NCI-H2081 treated with DMSO at 0.1 percent for 48 hours (cell line): ENCODE results near the gene NANOS2.

Source experiments
- DNase-seq: peaks from one replicate; lab custom pipeline; 2025; lab: John Stamatoyannopoulos, UW

Gene NANOS2

DNA sequence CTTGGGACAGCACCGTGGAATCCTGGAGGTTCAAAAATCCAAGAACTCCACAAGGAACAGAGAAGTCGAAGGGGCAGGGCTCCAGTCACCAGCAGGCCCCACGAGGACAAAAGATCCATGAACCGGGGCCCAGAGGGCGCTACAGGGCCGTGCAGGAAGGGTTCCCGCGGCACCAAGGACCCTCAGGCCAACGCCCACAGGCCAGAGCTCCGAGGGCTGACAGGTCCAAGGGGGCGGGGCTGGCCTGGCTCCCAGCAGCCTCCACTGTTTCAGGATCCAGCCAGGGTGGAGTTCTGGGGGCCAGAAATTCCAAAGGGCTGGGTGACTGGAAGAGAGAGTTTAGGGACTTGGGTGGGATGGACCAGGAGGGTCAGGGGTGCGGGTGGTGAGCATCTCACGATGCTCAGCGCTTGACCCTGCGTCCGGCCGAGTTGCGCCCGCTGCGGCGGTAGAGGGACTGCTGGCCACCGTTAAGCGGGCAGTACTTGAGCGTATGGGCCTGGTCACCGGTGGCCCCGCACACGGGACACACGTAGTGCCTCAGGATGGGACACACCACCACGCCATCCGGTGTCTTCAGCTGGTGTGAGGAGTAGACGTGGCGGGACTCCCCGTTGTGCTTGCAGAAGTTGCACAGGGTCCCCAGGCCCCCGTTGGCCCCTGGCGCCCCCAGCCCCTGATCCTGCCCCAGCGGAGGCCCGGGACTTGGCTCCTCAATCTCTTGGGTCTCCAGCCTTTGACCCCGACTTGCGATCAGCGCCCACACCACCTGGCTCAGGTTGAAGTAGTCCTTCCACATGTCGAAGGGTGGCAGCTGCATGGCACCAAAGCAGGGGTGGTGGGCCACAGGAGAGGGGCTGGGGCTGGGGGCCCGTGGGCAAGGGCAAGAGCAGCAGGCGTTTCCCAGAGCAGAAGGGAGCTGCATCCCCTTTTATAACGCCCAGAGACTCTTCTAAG lies at the start of gene NANOS2:
TSS of gene NANOS2 (minus strand) at position 905 of the 957 bp plus-strand sequence. CDS start at position 820, 85 bp downstream.
- no peak for DNase-seq

DNA sequence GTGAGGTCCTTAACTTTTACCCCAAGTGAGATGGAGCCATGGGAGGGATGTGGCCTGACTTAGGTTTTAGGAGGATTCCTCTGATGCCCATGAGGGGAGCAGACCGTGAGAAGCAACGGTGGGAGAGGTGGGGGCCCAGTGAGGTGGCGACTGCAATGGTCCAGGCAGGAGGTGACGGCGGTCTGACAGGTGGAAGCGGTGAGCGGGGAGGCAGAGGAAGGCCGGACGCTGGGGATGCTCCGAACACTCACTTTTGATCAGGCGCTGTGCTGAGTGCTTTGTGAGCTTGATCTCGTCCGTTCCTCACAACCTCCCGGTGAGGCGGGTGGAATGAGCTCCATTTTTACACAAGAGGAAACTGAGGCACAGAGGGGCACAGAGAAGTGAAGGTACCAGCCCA lies 47.4 kb upstream of the NANOS2 start:
- no peak for DNase-seq

DNA sequence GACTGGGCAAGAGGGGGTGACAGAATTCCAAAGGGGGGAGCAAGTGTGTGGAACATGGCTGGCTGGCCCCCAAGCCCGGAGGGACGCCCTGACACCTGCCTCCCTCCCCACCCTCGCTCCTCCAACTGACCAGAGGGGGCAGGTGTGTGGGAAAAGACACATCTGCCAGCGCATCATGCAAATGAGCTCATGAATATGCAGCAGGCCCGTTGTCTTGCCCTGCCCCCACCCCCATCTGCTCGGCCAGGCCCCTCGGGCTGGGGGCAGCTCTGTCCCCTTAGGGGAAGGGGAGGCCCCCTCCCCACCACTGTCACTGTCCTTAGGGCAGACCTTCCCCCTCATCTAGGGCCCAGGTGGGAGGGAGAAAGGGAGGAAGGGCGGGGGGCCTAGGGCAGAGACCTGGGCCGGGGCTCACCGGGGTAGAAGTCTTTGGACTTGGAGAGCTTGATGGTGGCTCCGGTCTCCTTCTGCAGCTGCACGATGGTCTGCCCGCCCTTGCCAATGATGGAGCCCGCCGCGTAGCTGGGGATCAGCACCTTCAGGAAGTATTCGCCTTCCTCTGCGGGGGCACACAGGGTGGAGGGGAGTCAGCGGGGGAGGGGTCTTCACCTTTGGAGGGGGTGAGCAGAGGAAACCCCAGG lies 46.1 kb upstream of the NANOS2 start:
- DNase-seq, result no peak

DNA sequence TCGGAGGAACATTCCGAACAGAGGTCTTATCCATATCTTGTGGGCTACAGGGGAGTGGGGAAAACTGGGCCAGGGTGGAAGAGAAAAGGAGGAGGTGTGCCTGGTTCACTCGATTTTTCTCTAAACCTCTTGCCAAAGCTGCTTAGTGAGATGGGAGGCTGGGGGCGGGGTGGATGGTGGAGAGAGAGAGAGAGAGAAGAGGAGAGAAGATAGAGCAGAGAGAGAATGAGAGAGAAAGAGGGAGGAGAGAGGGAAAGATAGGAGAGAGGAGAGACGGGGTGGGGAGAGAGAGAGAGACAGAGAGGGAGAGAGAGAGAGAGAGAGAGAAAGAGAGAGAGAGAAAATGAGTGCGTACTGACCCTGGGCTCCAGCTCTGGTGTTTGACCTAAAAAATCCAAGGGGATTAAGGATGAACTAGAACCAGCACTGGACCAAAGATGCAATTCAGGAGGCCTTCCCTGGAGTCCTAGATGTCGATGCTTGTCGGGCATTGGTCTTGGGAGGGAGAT lies 45.0 kb upstream of the NANOS2 start:
- no peak for DNase-seq

DNA sequence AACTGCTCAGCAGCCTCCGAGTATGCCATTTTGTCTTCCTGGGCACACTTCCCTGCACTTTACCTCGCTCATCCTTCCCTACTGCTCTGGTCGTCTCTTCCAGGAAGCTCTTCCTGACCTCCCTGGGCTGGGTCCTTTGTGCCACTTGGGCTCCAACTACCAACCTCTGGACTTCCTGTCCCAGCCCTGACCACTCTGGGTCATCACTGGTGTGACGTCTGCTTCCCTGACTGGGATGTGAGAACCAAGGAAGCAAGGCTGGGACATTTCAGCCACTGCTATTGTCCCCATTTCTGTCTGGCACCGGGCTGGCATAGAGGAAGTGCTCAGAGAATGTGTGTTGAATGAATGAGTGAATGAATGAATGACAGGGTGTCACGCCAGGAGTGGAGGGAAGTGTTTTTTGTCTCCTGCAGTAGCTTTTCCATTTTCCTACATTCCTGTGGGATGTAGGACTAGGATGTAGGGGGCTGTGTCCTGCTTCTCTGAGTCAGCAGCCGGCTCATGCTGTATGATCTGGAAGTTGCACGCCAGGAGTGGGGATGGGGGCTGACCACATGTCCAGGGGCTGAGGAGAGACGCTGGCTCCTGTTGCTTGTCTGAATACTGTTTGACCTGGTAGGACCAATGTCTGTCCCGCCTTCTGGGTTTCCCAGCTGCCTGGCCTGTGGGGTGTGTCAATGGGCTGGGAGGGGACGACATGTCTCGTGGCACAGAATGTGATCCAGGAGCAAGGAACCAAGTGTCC lies 44.4 kb upstream of the NANOS2 start:
- DNase-seq, result no peak

DNA sequence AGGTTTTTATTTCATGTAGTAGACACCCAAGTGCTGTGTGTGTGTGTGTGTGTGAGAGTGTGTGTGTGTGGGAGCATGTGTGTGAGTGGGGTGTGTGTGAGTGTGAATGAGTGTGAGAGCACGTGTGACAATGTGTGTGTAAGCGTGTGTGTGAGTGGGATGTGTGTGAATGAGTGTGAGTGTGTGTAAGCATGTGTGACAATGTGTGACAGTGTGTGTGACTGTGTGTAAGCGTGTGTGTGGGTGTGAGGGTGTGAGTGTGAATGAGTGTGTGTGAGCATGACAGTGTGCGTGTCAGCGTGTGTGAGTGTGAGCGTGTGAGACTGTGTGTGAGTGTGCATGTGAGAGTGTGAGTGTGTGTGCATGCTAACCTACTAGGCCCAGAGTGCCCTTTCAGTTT lies 43.7 kb upstream of the NANOS2 start:
- no peak for DNase-seq

DNA sequence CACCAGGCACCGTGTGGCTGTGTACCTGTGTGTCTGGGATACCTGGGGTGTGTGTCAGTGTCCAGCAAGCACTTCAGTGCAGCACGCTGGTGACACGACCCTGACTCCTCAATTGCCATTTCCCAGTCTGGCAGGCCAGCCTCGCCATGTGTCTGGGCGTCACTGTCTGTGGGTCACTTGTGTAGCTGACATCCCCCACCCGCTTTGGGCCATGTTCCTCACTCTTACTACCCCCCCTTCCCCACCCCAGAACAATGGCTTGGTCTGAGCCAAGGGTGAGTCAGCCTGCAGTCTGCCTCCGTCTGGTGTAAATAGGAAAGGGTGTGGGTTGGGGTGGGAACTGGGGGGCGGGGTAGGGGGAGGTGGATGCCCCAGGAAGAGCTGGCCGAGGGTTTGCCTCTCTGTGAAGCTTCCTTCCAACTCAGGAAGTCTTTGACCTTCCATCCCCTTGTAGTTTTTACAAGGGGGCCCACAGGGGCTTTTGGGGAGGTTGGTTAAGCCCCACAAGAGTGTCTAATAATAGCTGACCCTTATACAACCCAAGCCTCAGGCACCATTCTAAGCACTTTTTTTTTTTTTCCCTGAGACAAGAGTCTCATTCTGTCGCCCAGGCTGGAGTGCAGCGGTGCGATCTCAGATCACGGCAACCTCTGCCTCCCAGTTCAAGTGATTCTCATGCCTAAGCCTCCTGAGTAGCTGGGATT lies 41.5 kb upstream of the NANOS2 start:
- DNase-seq, result no peak

DNA sequence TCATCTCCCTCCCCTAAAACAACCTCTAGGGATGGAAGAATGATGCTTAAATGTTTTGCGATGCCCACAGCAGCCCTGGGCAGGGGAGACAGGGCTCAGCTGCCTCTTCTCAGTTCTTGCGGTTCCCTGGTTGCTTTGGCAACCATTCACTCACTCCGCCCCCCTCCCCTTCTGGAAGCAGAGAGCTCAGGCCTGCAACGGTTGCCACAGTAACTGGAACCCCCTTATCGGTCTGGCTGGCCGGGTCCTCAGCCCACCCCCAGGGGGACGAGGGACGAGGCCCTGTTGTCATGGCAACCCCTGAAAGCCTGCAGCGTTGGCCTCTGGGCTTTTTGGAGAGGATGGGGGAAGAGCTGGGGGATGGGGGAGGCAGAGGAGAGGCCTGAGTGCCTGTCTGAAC lies 39.6 kb upstream of the NANOS2 start:
- no peak for DNase-seq

DNA sequence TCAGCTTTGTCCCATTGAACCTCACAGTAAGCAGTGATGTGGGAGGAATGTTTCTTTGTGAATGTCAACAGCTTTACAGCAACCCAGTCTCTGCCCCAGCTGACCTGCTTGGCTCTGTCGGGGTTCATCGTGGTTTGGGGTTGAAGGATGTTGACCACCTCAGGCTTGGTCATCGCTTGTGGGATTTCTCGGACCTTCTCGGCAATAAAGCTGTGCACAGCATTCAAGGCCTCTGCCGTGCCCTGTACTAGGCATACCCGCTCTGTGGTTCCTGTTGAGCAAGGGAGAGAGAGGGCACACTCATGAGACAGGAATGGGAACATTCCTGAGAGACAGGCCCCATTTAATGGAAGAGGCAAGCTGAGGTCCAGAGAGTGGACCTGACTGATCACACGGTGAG lies 39.1 kb upstream of the NANOS2 start:
- no peak for DNase-seq

DNA sequence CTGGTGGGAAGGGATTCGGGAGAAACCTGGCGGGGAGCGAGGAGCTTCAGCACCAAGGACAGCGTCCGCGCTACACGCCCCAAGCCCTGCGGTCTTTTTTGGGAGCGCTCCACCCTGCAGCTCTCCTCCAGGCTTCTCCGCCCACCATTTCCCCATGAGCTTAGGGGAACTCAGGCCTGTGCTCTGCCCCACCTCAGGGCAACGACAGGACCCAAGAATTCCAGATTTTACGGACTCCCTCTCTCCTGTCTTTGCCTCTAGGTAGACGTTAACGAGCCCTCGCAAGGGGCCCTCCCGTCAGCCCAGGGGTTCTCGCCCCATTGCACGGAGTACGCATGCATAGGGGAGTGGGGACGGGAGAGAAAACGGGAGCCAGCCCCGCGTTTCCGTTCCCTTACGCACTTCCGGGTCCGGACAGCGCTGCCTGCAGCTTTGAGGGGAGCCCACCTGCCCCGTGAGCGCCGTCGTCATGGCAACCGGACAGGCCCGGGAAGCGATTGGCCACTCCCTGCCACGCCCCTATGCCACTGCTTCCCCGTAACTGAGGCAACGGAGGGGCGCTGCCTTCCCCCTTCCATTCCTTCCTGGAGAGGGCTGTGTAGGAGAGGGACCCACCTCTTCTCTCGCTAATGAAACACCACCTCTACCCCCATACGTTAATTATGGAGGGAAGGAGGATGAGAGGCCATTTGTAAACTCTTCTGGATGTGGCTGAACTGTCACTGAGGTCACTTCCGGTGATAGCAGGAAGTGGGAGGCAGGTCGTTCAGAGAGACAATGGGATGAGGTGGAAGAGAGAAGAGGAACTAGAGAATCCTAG lies 38.3 kb upstream of the NANOS2 start:
- DNase-seq, result no peak

DNA sequence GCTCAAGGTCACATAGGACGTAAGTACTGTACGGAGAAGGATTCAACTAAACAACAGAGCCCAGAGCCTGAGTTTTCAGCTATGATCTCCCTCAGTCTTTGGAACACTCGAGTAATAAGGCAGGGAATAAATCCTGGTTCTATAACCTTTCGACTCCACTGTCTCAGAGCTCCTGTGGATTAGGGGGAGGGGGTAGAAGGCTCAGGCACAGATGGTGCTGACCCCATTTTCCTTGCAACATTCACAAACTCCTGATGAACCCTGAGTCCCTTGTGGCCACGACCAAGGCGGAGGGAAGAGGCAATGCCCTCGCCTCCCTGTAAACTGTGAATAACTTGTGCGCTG lies 37.7 kb upstream of the NANOS2 start:
- no peak for DNase-seq

DNA sequence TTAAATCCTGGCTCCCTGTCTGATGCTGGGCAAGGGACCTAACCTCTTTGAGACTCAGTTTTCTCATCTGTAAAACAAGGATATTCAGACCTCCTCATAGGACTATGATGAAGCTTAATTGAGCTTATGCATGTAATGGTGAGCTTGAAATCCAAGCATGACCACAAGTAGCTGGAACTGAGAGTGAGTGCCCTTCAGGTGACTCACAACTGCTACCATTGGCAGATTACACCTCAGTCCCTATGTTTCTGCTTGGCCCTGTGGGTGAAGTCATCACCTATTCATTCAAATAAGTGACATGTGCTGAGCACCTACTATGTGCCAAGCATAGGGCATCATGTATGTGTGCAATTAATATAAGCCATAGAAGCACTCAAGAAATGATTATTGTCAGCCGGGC lies 33.3 kb upstream of the NANOS2 start:
- DNase-seq, result no peak

DNA sequence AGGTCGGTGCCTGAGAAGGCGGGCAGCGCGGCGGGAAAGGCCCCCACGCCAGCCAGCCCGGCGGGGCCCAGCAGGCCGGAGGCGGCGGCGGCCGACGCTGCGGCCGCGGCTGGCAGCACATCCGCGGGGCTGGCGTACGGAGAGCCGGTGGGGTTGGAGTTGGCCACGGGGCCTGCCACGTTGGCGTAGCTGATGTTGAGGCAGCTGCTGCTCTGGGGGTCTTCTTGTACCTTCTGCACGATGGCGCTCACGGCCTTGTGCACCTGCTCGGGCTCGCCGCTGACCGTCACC lies 25.9 kb upstream of the NANOS2 start:
- no peak for DNase-seq

DNA sequence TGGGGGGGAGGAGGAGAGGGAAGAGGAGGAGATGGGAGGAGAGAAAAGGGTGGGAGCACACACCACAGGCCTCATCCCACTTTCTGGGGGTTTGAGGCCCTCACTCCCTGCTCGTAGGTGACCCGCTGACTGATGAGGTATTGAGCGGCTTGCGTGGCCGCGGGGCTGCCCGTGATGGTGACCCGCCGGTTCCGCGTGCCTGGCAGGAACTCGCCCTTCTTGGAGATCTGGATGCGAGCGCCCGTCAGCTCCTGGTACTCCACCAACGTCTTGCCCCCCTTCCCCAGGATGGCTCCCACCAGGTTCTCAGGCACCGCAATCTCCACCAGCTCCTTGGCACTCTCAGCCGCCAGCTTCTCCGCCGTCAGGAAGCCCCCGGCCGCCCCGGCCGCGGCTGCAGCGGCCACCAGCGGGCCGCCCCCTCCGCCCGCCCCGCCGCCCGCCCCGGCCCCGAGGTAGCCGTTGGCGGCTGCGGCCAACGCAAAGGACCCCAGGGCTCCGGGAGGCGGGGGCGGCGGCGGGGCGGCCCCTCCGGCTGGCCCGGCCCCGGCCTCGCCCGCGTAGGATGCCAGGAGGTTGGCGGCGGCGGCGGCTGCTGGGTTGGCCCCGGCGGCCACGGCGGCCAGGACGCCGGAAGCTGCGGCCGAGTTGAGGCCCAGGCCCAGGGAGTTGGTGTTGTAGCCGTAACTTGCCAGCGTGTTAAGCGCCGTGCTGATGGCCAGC lies 25.4 kb upstream of the NANOS2 start:
- no peak for DNase-seq

DNA sequence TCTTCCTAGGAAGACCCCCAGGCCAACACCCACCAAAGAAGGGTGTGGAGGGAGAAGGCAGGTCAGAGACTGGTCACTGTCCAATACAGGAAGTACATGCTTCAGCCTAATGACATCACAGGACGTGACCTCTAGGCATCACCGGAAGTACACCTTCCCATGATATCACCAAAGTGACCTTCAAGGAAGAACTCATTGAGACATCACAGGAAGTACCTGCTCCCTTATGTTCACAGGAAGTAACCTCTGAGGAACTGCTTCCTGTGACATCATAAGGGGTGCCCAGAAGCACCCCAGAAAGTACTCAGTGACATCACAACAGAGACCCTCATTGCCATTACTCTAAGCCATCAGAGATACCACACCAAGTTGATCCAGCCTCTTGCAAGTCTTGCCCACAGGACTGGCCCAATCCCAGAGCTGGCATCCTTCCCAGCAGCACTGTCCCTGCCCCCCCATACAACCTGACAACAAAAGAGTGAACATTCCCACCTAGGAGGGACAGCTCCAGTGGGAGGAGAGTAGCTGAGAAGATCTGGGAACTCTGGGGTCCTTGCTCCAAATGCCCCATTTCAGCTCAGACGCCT lies 24.2 kb upstream of the NANOS2 start:
- DNase-seq, result no peak

DNA sequence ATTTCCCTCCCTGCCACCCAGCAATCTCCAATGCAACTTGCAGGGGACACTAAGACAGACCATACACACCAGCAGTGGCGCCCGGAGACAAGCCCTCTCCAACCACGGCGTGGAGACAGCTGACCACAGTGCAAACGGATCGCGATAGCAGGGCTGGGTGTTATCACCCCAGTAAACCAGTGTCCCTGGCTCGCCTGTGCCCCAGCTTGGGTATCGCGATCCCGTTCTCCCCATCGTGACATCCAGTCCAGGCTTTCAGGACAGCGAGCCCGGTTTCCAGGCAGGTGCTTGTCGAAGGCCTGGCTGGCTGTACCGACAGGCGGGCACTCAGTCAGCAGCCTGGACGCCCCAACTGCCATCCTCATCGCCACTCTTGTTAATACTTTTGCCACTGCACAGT lies 20.7 kb upstream of the NANOS2 start:
- DNase-seq, result no peak

DNA sequence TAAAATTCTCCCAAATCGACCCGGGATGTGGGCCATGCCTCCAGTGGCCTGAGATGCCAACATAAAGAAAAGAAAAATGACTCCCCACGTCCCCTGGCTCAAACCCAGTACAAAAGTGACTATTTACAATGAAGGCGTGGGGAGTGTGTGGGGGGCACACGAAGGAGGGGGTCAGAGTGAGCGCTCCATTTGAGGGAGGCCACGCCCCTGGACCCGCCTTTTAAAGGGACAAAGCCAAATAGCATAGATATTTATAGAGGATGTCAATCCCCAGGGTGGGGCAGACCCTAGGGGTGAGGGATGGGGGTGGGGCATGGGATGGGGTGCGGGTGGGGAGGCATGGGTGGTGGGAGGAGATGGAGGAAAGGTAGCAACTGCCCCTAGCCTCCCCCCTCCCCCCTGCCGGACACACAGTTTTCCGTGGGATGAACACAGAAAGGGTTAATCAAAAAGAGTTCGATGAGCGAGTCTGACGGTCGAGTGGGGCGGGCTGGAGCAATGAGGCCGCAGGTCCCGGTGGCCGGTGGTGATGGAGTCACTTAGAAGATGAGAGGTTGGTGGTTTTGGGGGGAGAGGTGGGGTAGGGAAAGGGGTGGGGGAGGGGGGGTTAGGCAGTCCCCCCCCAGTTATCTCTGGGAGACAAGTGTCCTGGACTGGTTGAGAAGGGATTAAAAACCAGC lies 20.1 kb upstream of the NANOS2 start:
- no peak for DNase-seq

DNA sequence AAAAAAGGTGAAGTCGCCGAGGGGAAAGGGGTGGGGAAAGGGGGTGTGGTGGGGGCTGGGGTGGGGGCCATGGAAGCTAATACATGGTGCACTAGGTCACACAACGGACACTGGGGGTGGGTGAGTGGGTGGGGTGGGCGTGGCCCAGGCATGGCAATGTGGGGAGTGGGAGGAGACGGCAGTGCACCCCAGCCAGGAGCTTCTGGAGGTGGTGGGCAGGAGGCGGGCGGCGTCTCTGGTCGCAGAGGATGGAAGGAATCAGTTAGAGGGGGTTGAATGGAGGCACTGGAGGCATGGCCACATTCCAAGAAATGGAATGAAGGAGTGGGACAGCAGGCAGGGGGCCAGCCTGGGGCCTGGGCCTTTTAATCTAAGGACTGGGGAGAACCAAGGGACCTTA lies 19.2 kb upstream of the NANOS2 start:
- no peak for DNase-seq

DNA sequence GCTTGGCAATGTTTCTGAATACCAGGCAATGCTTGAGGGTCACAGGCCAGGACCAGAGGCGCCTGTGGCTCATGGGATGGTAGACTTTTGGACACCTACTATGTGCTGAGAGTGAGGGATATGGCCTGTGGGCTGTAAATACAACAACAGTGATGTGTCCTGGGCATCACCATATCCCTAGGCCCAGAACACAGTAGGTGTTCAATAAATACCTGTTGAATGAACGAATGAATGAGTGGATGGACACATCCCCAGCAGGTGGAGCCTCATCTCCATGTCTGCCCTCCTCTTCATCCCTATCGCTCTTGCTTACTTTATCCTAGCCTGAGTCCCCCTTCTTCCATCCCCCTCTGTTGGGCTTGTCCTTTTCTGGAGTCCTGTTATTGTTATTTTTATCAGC lies 16.5 kb upstream of the NANOS2 start:
- no peak for DNase-seq

DNA sequence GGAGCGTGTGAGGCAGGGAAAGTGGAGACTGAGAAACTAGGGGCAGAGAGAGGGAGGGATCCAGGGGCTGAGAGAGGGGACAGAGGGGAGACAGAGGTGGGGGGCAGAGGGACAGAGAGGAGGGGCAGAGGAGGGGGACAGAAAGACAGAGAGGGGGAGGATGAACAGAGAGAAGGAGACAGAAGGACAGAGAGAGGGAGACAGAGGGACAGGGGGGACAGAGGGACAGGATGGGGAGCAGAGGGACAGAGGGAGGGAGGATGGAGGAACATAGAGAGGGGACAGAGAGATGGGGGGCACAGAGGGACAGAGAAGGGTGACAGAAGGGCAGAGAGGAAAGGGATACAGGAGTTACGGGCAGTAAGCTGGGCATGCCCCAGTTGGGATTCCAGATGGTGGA lies 14.7 kb upstream of the NANOS2 start:
- DNase-seq, result no peak
